ENCODE data around the gene SATB1.
A peak's percentile ranks its signal among the peaks of the same experiment; 100 is the strongest.
"Not testable (repeated sequence)": the region's sequence is repeated elsewhere in the genome, so short reads cannot be mapped to it uniquely, and the experiment has no call there.

Gene SATB1

GRCh38 chr3:18366258-18366657 is 58.9 kb downstream of the SATB1 start:
- no peak for DNase-seq
- intact Hi-C loops (cut with DNase I) = no loop called here

- no peak for DNase-seq
- intact Hi-C loops (cut with DNase I) = no loop called here
These were observed 61.8 kb downstream of the SATB1 start for GRCh38 chr3:18363338-18363737.

GRCh38 chr3:18357747-18358146 is 67.4 kb downstream of the SATB1 start:
- intact Hi-C loops (cut with DNase I) = no loop called here

GRCh38 chr3:18355832-18356231 is 69.3 kb downstream of the SATB1 start:
- no peak for DNase-seq
- intact Hi-C loops (cut with DNase I) = no loop called here

More at GRCh38 chr3:18357747-18358146, 67.4 kb downstream of the SATB1 start:
- no peak for DNase-seq

GRCh38 chr3:18354701-18355100 is 70.4 kb downstream of the SATB1 start:
- intact Hi-C loops (cut with DNase I) = no loop called here
- no peak for DNase-seq

GRCh38 chr3:18351823-18352744 is 73.1 kb downstream of the SATB1 start:
- peak in 4 of 10 donors; percentile 7 to 79 (median 66) for DNase-seq
- intact Hi-C loops (cut with DNase I) = no loop called here

- DNase-seq = peak in 2 of 10 donors; percentile 29 to 52
- intact Hi-C loops (cut with DNase I) = no loop called here
These were observed 74.0 kb downstream of the SATB1 start for GRCh38 chr3:18351069-18351628.

GRCh38 chr3:18349197-18349798 is 75.8 kb downstream of the SATB1 start:
- intact Hi-C loops (cut with DNase I) = no loop called here
- DNase-seq = peak in 7 of 10 donors; percentile 20 to 89 (median 35)

GRCh38 chr3:18346097-18346496 is 79.0 kb downstream of the SATB1 start:
- intact Hi-C loops (cut with DNase I) = no loop called here
- no peak for DNase-seq

- no peak for DNase-seq
- intact Hi-C loops (cut with DNase I) = no loop called here
These were observed 80.1 kb downstream of the SATB1 start for GRCh38 chr3:18345015-18345367.

- DNase-seq = no peak
- intact Hi-C loops (cut with DNase I) = no loop called here
These were observed 80.7 kb downstream of the SATB1 start for GRCh38 chr3:18344306-18345014.

GRCh38 chr3:18343809-18344208 is 81.3 kb downstream of the SATB1 start:
- no peak for DNase-seq
- intact Hi-C loops (cut with DNase I) = no loop called here

- no peak for DNase-seq
- intact Hi-C loops (cut with DNase I) = no loop called here
These were observed 86.2 kb downstream of the SATB1 start for GRCh38 chr3:18338827-18339514.

- intact Hi-C loops (cut with DNase I) = no loop called here
- DNase-seq = peak in 2 of 10 donors; percentile 6 to 27
These were observed 87.9 kb downstream of the SATB1 start for GRCh38 chr3:18337231-18337630.

GRCh38 chr3:18334837-18335601 is 90.1 kb downstream of the SATB1 start:
- intact Hi-C loops (cut with DNase I) = no loop called here
- DNase-seq = no peak

- peak in 1 of 10 donors; percentile 68 for DNase-seq
- intact Hi-C loops (cut with DNase I) = not testable (repeated sequence)
These were observed 94.2 kb downstream of the SATB1 start for GRCh38 chr3:18330772-18331441.

GRCh38 chr3:18308096-18308650 is 117.0 kb downstream of the SATB1 start:
- no peak for DNase-seq

GRCh38 chr3:18307529-18307928 is 117.6 kb downstream of the SATB1 start:
- intact Hi-C loops (cut with DNase I) = no loop called here
- no peak for DNase-seq

More at GRCh38 chr3:18308096-18308650, 117.0 kb downstream of the SATB1 start:
- intact Hi-C loops (cut with DNase I) = no loop called here

- intact Hi-C loops (cut with DNase I) = no loop called here
- no peak for DNase-seq
These were observed 122.6 kb downstream of the SATB1 start for GRCh38 chr3:18302517-18302916.
